CD4-positive, alpha-beta T cell treated with Interleukin-15 for 1 hour (primary cell): ENCODE data around the gene RIN3.

Experiments
- DNase-seq: peaks from one replicate; pipeline ENCODE4 v3.0.0-alpha.2; 2020

RIN3 gene

DNA sequence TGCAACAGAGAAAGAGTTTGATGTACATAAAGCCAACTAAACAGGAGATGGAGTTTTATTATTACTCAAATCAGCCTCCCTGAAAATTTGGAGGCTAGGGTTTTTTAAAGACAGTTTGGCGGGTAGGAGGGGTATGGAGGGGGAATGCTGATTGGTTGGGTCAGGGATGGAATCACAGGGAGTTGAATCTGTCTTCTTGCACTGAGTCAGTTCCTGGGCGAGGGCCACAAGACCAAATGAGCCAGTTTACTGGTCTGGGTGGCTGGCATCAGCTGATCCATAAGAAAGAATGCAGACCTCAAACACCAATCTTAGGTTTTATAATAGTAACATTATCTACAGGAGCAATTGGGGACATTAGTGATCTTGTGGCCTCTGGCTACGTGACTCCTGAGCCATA lies 64.9 kb downstream of the RIN3 start:
- no peak for DNase-seq

GRCh38 chr14:92579244-92579936 lies 65.8 kb downstream of the RIN3 start:
- DNase-seq: no peak

- DNase-seq: no peak
These were observed 67.6 kb downstream of the RIN3 start for GRCh38 chr14:92581206-92581605.

GRCh38 chr14:92581966-92582566 lies 68.5 kb downstream of the RIN3 start:
- DNase-seq: no peak

DNA sequence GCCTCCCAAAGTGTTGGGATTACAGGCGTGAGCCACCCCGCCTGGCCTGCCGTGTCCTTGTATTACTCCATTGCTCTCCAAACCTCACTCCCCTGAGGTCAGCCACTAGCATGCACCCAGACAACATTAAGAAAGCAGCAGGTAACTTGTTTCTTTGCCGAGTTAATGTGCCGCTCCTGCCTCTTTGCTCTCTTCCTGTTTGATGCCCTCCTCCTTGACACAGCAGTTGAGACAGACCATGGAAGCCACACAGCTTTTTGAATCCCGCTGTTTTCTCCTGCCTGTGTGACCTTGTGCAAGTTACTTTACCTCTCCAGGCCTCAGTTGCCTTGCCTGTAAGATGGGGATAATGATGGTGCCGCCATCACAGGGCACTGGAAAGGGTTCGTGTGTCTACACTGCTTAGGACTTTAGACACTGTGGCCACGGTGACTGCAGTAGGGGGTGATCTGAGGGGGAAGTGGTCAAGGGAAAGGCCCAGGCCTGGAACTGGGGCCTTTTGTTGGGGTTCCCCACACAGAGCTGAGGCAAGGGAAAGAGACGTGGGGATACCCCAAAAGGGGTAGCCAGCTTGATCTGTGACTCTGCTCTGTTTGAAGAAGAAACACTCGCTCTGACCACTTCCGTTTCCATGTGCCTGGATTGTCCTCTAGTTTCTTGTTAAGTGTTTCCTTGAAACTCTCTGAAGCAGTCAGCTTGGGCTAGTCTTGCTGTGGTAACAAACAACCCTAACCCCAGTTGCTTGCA lies 69.3 kb downstream of the RIN3 start:
- DNase-seq: peak; percentile 65

DNA sequence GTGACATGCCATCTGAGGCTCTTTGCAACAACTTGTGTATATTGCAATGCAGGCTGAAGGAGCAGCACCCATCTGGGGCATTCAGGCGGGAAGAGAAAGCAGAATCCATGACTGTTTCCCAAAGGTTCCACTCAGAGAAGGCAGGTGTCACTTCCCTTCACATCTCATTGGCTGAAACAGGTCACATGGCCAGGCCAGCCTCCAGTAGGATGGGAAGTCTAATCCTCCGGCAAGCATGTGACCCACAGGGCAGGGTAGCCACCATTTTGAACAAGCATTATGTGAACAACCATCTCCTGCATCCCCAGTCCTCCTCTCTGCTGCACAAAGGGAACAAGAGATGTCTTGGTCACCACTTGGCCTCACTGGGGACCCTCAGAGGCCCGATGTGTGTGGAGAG lies 70.6 kb downstream of the RIN3 start:
- no peak for DNase-seq

DNA sequence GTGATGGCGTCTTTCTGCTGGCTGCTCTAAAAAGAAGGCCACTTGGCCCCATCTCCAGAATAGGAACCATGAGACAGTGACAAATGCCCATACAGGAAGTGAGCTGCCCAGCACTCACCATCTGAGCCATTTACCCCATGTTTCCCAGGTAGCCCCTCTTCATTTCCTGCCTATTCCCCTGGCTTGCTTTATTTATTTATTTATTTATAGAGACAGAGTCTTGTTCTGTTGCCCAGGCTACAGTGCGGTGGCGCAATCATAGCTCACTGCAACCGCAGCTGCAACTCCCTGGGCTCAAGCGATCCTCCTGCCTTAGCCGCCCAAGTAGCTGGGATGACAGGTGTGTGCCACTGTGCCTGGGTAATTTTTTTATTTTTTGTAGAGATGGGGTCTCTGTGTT lies 71.2 kb downstream of the RIN3 start:
- DNase-seq: peak; percentile 67

DNA sequence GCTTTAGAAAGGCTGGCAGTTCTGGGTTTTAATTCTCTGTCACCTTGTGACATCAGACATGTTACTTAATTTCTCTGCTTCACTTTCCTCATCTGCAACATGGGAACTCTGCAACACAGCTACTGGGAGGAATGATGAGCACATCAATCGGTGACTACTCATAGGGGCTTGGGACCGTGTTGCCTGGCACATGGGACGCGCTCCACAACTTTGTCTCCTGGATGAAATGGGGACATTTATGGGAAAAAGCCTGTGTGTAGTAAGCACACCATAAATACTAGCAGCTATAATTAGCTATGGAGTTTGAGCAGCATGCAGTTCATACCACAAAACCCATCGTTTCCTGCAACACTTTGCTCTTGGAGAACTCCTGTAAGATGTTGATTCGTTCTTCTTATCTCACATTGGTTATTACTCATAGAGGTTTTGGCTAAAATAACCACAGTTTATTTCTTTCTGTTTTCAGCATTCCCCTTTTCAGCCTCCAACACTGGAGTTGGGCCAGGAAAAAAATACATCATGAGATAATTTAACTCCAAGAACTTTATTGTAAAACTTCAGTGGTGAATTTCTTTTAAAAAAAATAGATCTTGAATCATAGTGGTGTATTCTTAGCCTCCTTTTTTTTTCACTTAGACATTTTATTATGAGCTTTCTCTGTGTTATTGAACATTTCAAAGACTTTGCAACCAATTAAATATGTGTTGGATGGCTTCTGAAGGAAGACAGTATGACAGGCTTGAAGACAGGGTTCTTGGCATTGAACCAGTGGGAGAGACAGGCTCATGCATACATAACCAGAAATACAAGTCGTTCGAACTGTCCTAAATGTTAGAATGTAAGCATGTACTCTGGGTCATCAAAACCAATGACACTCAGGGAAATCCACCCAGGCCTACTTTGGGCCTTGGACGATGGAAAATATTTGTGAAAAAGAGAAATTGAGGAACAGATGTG lies 72.7 kb downstream of the RIN3 start:
- DNase-seq: no peak

DNA sequence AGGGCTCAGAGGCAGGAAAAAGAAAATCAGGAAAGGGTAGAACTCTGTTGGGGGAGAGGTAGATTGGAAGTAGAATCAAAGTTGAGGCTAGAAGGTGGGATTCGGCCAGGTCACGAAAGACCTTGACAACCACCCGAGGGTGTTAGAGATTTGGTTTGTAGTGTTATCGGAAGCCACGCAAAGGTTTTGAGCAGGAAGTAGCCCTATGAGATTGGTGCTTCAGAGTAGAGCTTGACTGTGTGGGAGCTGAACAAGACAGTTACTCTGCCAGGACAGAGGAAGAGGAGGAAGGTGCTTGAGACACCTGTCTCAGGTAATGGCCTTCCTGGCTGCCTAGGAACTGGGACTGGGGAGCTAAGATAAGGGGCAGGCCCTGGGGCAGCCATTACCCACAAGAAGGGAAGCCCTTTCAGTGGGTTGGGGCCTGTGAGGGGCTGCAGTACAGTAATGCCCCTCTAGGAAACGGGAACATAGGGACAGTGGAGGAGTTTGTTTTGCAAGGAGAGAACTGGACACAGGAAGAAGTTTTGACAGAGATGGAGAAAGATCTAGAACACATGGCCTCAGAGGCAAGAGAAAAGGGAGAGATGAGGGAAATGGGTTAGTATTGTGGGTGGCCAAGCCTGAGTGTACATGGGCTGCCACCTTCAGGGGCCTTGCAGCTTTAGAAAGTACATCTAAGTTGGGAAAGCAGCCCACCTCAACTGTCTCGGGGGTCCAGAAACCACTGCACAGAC lies 73.5 kb downstream of the RIN3 start:
- no peak for DNase-seq

- DNase-seq: no peak
These were observed 74.1 kb downstream of the RIN3 start for GRCh38 chr14:92587700-92588085.

DNA sequence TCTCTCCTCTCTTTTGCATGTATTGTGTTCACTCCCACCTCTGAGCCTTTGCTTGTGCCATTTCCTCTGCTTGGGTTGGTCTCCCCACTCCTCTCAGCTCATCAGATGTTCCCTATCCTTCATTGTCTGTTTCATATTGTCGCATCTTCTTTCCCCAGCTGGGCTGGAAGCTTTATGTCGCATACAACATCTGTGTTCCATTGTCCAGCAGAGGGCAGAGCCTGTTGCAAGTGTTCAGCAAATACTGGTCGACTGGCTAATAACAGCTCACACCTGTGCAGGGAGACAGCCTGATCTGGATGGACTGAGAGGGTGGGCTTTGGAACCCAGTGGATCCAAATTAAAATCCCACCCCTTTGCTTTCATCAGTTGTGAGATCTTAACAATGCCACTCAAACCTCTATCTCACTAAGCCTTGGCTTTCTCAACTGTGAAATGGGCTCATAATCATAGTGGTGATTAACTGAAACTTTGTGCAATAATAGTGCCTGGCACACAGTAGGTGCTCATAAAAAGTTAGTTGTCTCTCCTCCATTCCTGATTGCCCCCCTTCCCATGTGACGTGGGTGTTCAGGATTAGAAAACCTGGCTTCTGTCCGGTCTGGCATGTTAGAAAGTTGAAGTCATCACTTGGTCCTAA lies 75.8 kb downstream of the RIN3 start:
- no peak for DNase-seq

DNA sequence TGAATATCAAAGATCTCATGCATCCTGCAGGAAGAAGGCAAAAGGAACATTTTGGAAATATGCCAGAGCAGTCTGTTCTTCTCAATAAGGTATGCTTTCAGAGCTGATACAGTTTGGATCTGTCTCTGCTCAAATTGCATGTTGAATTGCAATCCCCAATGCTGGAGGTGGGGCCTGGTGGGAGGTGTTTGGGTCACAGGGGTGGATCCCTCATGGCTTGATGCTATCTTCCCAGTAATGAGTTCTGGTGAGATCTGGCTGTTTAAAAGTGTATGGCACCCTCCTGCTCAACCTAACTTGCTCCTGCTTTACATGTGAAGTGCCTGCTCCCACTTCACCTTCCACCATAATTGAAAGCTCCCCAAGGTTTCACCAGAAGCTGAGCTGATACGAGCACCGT lies 76.6 kb downstream of the RIN3 start:
- DNase-seq: no peak

DNA sequence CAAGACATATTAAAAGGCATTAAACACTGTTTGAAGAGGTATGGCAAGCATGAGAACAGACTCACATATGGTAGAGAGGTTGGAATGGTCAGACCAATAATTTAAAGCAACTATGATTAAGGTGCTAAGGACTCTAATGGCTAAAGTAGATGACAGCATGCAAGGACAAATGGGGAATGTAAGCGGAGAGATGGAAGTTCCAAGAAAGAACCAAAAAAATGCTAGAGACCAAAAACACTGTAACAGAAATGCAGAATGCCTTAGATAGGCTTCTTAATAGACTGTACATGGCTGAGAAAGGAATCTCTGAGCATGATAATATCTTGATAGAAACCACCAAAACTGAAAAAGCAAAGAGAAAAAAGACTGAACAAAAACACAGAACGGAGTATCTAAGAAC lies 77.4 kb downstream of the RIN3 start:
- DNase-seq: no peak

GRCh38 chr14:92591346-92591745 lies 77.8 kb downstream of the RIN3 start:
- DNase-seq: no peak

- DNase-seq: no peak
These were observed 81.7 kb downstream of the RIN3 start for GRCh38 chr14:92595267-92595666.

DNA sequence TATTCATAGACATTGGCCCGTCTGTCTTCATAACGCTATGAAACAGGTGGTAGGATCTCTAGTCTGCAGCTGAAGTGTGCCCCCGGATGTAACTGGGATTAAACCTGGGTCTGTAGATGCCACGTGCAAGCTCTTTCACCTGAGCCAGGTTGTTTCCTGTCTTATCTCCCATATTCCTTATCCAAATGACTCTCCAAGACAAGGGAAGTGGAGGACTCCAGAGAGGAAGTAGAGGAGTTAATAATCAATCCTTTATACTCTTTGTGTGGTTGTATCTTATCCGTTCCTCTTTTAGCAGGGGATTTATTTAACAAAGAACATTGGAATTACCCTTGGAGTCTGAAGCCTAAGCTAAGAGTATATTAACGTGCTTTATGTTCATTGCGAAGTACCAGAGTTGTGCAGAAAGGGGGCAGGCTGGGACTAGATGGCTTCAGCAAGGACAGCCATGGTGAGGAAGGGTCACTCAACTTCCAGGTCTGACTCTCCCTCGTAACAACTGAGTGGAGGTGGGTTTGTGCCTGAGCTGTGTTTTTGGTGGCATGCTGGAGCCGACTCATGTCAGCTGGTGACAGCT lies 82.8 kb downstream of the RIN3 start:
- no peak for DNase-seq

- no peak for DNase-seq
These were observed 84.6 kb downstream of the RIN3 start for GRCh38 chr14:92597906-92598905.

DNA sequence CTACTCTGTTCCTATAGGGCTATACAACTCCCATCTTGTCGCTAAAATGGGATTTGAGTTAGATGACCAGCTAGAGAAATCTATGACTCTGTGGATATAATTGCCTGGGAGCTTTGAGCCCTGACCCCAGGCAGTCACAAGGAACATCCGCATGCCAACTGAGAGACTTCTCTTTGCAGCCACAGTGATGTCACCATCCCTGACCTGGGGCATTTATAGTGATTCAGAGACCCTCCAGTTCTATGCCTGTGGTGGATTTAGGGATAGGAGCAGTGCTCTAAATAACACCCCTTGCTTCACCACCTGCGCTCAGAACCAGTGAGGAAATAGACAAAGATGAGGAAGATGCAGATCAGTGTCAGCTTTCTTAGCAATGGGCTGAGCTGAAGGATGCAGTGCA lies 86.2 kb downstream of the RIN3 start:
- no peak for DNase-seq

DNA sequence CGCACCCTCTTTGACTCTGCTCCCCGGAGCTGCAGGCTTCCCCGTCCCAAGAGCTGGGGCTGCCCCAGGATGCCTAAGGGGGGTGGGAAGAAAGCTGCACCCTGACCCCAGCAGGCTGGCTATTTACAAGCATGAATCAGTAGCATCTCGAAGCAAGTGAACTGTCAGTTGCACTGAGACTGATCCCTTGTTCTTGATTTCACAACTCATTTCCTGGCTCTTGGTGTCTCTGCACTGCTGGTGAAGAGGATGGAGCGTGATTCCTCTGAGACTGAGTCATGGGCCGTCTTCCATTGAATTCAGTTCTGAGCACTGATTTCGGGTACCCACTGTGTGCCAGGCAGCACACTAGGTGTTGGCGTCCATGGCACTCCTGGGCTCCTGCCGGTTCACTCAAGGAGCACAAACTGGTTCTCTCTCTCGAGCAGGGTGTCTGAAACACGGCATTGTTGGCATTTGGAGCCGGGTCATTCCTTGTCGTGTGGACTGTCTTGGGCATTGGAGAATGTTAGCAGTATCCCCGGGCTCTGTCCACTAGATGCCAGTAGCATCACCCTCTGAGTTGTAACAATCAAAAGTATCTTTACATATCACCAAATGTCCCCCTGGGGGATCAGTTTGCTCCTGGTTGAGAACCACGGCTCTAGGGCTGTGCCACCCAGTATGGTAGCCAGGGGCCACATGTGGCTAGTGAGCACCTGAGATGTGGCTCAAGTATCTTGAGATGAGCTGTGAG lies 86.9 kb downstream of the RIN3 start:
- DNase-seq: no peak
